HL-60 (cell line): ENCODE results near the gene OR52B4.

Source experiments
- DNase-seq, 2 experiments: peaks; one replicate each; pipeline ENCODE4 v3.0.0-alpha.2; 2010 to 2020; ENCODE audit warnings: low read depth in 1 of 2, low spot score in 1 of 2
- H3K27ac ChIP-seq: fragments of 250-450 bp; sonication (Bioruptor Pico); replicated peaks from 2 replicates; pipeline ENCODE4 v1.5.1; 2020; ENCODE audit warnings: mild to moderate bottlenecking, moderate library complexity
- H3K27me3 ChIP-seq: fragments of 250-450 bp; sonication (Bioruptor Pico); 2 replicates; pipeline ENCODE4 v1.5.1; 2021; ENCODE audit warnings: mild to moderate bottlenecking, moderate library complexity; ENCODE audit not compliant: insufficient read depth, poor library complexity, severe bottlenecking
- H3K4me3 ChIP-seq: replicated peaks from 2 replicates; pipeline ENCODE4 v1.5.1; 2011; ENCODE audit warnings: mild to moderate bottlenecking, control low read depth, low read length; ENCODE audit not compliant: insufficient read depth
- CTCF ChIP-seq: IDR thresholded peaks from one replicate; pipeline ENCODE4 v1.5.1; 2011; ENCODE audit warnings: low read length, control low read depth, inconsistent platforms; ENCODE audit not compliant: insufficient read depth
- GABPA ChIP-seq: IDR thresholded peaks from 2 replicates; pipeline ENCODE4 v1.6.1; 2012; ENCODE audit warnings: low read depth
- POLR2AphosphoS5 ChIP-seq: IDR thresholded peaks from 2 replicates; pipeline ENCODE4 v1.6.1; 2012; ENCODE audit warnings: low read depth
- REST ChIP-seq: IDR thresholded peaks from 2 replicates; pipeline ENCODE4 v1.6.1; 2012; ENCODE audit warnings: low read depth; ENCODE audit not compliant: insufficient replicate concordance
- SPI1 ChIP-seq: IDR thresholded peaks from 2 replicates; pipeline ENCODE4 v1.6.1; 2012; ENCODE audit warnings: low read depth, mild to moderate bottlenecking, borderline replicate concordance

OR52B4 gene

GRCh38 chr11:4385978-4386740, 18.0 kb upstream of the OR52B4 start:
- TF ChIP-seq CTCF (no peak), POLR2AphosphoS5 (no peak), REST (no peak), GABPA (no peak), SPI1 (no peak)
- H3K27me3 ChIP-seq = no peaks in the 10 kb centered on the region
- no peak overlapping the region for H3K4me3 ChIP-seq
- no peak overlapping the region for H3K27ac ChIP-seq
- no peak for DNase-seq

- TF ChIP-seq REST = no peak
- TF ChIP-seq GABPA = no peak
- no peak for TF ChIP-seq POLR2AphosphoS5
- no peak for TF ChIP-seq CTCF
- TF ChIP-seq SPI1 = no peak
- H3K4me3 ChIP-seq = no peak overlapping the region
Measured at GRCh38 chr11:4381901-4382300, 13.7 kb upstream of the OR52B4 start.

GRCh38 chr11:4375431-4376140, 7.4 kb upstream of the OR52B4 start:
- H3K27ac ChIP-seq = no peak overlapping the region
- DNase-seq = no peak
- no peak overlapping the region for H3K4me3 ChIP-seq
- TF ChIP-seq POLR2AphosphoS5 (no peak), SPI1 (no peak), REST (no peak), CTCF (no peak), GABPA (no peak)
- H3K27me3 ChIP-seq = no peaks in the 10 kb centered on the region

More at GRCh38 chr11:4381901-4382300, 13.7 kb upstream of the OR52B4 start:
- H3K27me3 ChIP-seq = no peaks in the 10 kb centered on the region
- DNase-seq = no peak
- H3K27ac ChIP-seq = no peak overlapping the region
